Panc1 (cell line): ENCODE data around the gene C19orf81. TPM values are rescaled to one million over a fixed set of nuclear protein-coding genes. Genes with fewer than 3 reads are reported as not detected.

Source experiments
- ATAC-seq: fragments of 200-7000 bp; cut with Tn5 transposase; 2 replicates; pipeline ENCODE4 v1.9.1; 2020; ENCODE audit warnings: mild to moderate bottlenecking, moderate library complexity
- BruUV-seq: library from RNA; stranded (reverse); fragments of 400-500 nt; replicated peaks from 2 replicates; lab custom pipeline; 2021; lab: Mats Ljungman, UMichigan
- CTCF ChIA-PET: fragments of 300-600 bp; sonication (Branson Sonifier 250); formaldehyde crosslinking; loops from one replicate; lab custom pipeline; 2022; ENCODE audit warnings: antibody characterized with exemption; lab: Charles Lee
- POLR2A ChIA-PET: fragments of 300-600 bp; sonication (Branson Sonifier 250); formaldehyde crosslinking; loops from one replicate; lab custom pipeline; 2022; ENCODE audit warnings: antibody characterized with exemption; lab: Charles Lee
- DNase-seq: peaks from one replicate; pipeline ENCODE4 v3.0.0-alpha.2; 2010; ENCODE audit warnings: low read depth, low spot score
- H3K27ac ChIP-seq: 2 replicates; pipeline ENCODE4 v1.5.1; 2011; ENCODE audit warnings: mild to moderate bottlenecking, low read length, inconsistent platforms
- H3K27me3 ChIP-seq: fragments of 200-500 bp; sonication (Bioruptor generic); 2 replicates; pipeline ENCODE4 v1.6.0; 2014; ENCODE audit warnings: low read length, inconsistent platforms; ENCODE audit not compliant: control insufficient read depth, insufficient read depth
- H3K36me3 ChIP-seq: fragments of 200-500 bp; sonication (Bioruptor generic); 2 replicates; pipeline ENCODE4 v1.5.1; 2014; ENCODE audit warnings: inconsistent platforms, mild to moderate bottlenecking, low read length, moderate library complexity; ENCODE audit not compliant: control insufficient read depth, insufficient read depth
- H3K4me1 ChIP-seq: 2 replicates; pipeline ENCODE4 v1.5.1; 2011; ENCODE audit warnings: inconsistent platforms, mild to moderate bottlenecking, low read length, moderate library complexity; ENCODE audit not compliant: control insufficient read depth, insufficient read depth
- H3K4me3 ChIP-seq, 2 experiments: 2 replicates each; pipeline ENCODE4 v1.5.1; 2011 to 2012; ENCODE audit warnings: low read depth in 2 of 2, low read length in 2 of 2, mild to moderate bottlenecking in 2 of 2, inconsistent platforms in 1 of 2, moderate library complexity in 1 of 2
- H3K9me3 ChIP-seq: fragments of 200-500 bp; sonication (Bioruptor generic); 2 replicates; pipeline ENCODE4 v1.5.1; 2014; ENCODE audit warnings: low read depth, mild to moderate bottlenecking, inconsistent platforms, low read length, moderate library complexity; ENCODE audit not compliant: control insufficient read depth, insufficient read depth
- POLR2AphosphoS5 ChIP-seq: IDR thresholded peaks from 2 replicates; pipeline ENCODE4 v1.6.1; 2012; ENCODE audit warnings: mild to moderate bottlenecking, low read depth, low read length, moderate library complexity
- SIN3A ChIP-seq: IDR thresholded peaks from 2 replicates; pipeline ENCODE4 v1.6.1; 2012; ENCODE audit warnings: low read depth, mild to moderate bottlenecking, low read length, moderate library complexity, borderline replicate concordance; ENCODE audit not compliant: insufficient read depth
- in situ Hi-C: cut with HindIII; loops from 2 replicates; pipeline ENCODE4 v1.10.0; 2016; ENCODE audit warnings: low sequenced_read_pairs, low pct_unique_long_range_greater_than_20kb
- intact Hi-C: fragments of 100-400 bp; cut with micrococcal nuclease; formaldehyde crosslinking; loops from one replicate; pipeline ENCODE4 v1.10.0; 2022; ENCODE audit not compliant: unreplicated experiment
- total RNA-seq: library from RNA; stranded (reverse); gene quantifications from one replicate; pipeline ENCODE4 v1.2.1, GENCODE V29; 2021; ENCODE audit not compliant: unreplicated experiment
- TF ChIP-seq, protein P1 (sequence below), 2 experiments: IDR thresholded peaks; 2 replicates each; pipeline ENCODE4 v1.6.1; 2011 to 2012; ENCODE audit warnings: low read depth in 2 of 2, control low read depth in 1 of 2, low read length in 1 of 2, mild to moderate bottlenecking in 1 of 2, moderate library complexity in 1 of 2; ENCODE audit not compliant: insufficient read depth in 1 of 2
- TF ChIP-seq, protein P2 (sequence below): fragments of 450-650 bp; IDR thresholded peaks from 2 replicates; pipeline ENCODE4 v1.5.1; 2017; ENCODE audit warnings: mild to moderate bottlenecking

Gene C19orf81
- total RNA-seq, 1 experiment from 2014 or later = 0.98 TPM

DNA sequence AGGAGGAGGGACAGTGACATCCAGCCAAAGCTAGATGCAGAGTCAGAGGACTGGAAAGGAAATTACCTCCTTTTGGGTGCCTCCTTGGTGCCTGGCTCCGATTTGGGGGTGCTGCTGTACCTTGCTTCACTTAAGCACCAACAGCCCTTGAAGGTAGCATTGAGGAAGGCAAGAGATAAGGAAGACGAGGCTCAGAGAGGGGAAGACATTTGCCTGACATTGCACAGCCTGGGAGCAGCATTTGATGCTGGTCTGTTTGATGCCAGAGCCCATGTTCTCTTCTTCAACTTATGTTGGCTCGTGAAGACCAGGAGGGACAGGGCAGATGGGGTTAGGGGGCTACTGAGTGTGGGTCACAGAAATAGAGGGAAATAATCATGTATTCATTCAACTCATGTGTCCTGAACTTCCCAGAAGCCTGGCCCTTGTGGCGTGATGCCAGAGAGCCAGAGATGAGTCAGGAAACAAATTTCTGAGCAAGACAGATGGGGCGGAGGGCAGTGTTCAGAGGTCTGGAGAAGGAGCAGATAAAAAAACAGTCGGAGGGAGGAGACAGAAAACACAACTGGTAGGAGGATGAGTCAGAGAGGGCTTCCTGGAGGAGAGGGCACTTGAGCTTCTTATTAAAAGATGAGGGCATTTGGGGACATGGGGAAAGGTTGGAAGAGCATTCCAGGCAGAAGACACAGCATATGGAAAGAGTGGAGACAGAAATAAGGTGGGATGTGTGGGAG is 3.0 kb upstream of the C19orf81 start:
- intact Hi-C loops (no loop called here), in situ Hi-C loops (no loop called here)
- H3K36me3 ChIP-seq = no peaks in the 10 kb centered on the region
- BruUV-seq = no TSS peak
- no peak overlapping the region for H3K27ac ChIP-seq
- ChIA-PET CTCF (no interaction called here), POLR2A (no interaction called here)
- no peaks in the 10 kb centered on the region for H3K4me1 ChIP-seq
- H3K9me3 ChIP-seq = no peaks in the 10 kb centered on the region
- H3K27me3 ChIP-seq = peaks cover 2% of the 10 kb centered on the region; the same call in 1 of the 2 replicates
- TF ChIP-seq, protein P1, sequence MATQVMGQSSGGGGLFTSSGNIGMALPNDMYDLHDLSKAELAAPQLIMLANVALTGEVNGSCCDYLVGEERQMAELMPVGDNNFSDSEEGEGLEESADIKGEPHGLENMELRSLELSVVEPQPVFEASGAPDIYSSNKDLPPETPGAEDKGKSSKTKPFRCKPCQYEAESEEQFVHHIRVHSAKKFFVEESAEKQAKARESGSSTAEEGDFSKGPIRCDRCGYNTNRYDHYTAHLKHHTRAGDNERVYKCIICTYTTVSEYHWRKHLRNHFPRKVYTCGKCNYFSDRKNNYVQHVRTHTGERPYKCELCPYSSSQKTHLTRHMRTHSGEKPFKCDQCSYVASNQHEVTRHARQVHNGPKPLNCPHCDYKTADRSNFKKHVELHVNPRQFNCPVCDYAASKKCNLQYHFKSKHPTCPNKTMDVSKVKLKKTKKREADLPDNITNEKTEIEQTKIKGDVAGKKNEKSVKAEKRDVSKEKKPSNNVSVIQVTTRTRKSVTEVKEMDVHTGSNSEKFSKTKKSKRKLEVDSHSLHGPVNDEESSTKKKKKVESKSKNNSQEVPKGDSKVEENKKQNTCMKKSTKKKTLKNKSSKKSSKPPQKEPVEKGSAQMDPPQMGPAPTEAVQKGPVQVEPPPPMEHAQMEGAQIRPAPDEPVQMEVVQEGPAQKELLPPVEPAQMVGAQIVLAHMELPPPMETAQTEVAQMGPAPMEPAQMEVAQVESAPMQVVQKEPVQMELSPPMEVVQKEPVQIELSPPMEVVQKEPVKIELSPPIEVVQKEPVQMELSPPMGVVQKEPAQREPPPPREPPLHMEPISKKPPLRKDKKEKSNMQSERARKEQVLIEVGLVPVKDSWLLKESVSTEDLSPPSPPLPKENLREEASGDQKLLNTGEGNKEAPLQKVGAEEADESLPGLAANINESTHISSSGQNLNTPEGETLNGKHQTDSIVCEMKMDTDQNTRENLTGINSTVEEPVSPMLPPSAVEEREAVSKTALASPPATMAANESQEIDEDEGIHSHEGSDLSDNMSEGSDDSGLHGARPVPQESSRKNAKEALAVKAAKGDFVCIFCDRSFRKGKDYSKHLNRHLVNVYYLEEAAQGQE (IDR thresholded peaks at IDR 0.05; ENCODE audit: insufficient read depth in 1 of 2, low read depth in 2 of 2, low read length in 1 of 2) = no peak
- TF ChIP-seq POLR2AphosphoS5 = no peak
- TF ChIP-seq SIN3A = no peak
- TF ChIP-seq, protein P2, sequence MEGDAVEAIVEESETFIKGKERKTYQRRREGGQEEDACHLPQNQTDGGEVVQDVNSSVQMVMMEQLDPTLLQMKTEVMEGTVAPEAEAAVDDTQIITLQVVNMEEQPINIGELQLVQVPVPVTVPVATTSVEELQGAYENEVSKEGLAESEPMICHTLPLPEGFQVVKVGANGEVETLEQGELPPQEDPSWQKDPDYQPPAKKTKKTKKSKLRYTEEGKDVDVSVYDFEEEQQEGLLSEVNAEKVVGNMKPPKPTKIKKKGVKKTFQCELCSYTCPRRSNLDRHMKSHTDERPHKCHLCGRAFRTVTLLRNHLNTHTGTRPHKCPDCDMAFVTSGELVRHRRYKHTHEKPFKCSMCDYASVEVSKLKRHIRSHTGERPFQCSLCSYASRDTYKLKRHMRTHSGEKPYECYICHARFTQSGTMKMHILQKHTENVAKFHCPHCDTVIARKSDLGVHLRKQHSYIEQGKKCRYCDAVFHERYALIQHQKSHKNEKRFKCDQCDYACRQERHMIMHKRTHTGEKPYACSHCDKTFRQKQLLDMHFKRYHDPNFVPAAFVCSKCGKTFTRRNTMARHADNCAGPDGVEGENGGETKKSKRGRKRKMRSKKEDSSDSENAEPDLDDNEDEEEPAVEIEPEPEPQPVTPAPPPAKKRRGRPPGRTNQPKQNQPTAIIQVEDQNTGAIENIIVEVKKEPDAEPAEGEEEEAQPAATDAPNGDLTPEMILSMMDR = no peak
- DNase-seq (no peak), ATAC-seq (no peak)
- no peak overlapping the region for H3K4me3 ChIP-seq

DNA sequence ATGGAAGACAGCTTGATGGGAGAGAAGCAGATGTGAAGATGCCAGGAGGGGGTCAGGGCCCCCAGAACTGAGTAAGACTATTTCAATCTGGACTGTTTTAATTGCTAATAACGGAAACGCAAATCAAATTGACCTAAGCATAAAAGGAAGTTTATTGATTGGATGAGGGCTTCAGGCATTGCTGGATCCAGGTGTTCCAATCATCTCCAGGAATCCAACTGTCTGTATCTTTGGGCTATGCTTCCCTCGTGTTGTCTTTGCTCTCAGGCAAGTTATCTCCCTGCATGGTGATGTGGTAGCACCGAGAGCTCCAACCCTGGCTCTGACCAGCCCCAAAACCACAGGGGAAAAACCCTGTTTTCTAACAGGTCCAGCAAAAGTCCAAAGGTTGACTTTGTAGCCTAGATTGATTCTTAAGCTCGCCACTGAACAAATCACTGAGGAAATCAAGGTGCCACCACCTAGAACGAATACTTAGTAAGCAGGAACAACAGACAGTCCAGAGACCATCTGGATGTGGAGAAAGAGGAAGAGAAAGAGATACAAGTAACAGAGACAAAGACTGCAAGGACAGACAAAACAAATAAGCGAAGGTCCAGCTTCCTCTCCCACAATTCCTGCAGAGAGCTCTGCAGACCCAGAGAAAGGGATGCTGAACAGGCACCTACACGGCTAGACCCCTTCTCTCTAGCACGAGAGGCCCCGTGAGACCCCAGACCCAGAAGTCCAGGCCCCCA is 1.2 kb upstream of the C19orf81 start:
- in situ Hi-C loops (no loop called here), intact Hi-C loops (no loop called here)
- peaks cover 2% of the 10 kb centered on the region; the same call in 1 of the 2 replicates for H3K27me3 ChIP-seq
- no peaks in the 10 kb centered on the region for H3K9me3 ChIP-seq
- no peak overlapping the region for H3K27ac ChIP-seq
- no peak for ATAC-seq
- BruUV-seq = no TSS peak
- no peaks in the 10 kb centered on the region for H3K36me3 ChIP-seq
- no peak for DNase-seq
- CTCF ChIA-PET = no interaction called here
- no peak overlapping the region for H3K4me3 ChIP-seq
- no peak for TF ChIP-seq SIN3A
- TF ChIP-seq, protein P2 = no peak
- TF ChIP-seq, protein P1 (IDR thresholded peaks at IDR 0.05; ENCODE audit: insufficient read depth in 1 of 2, low read depth in 2 of 2, low read length in 1 of 2) = no peak
- POLR2A ChIA-PET = no interaction called here
- no peaks in the 10 kb centered on the region for H3K4me1 ChIP-seq
